Measurements from ENCODE around the gene AIF1L.

The AIF1L gene

DNA sequence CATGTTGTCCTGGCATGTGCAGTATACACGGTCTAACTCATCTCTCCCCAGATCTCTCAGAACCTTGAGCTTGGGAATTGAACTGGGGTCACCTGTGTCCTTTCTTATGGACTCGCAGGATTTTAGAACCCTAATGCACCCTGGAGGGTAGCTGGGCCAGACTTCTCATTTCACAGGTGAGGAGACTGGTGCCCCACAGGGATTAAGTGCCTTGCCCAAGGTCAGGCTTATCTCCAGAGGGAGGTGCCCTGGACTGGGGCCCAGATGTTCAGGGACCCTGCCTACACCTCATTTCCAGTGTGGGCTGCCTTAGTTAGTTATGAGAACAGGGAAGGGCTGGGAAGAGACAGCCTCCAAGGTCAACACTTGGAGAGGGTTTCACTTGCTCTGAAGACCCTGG lies 25.0 kb downstream of the AIF1L start:
- Histone ChIP-seq H3K56ac (ENCODE audit: low read length) (no peak overlapping the region), H3K4me1 (ENCODE audit: control insufficient read depth, low read depth, low read length) (no peaks in the 10 kb centered on the region), H3K4ac (ENCODE audit: low read depth, low read length) (no peak overlapping the region), H2AK5ac (ENCODE audit: low read length) (no peak overlapping the region), H3K79me2 (ENCODE audit: control insufficient read depth, insufficient read depth, low read length) (peaks cover 8% of the 10 kb centered on the region), H3K23ac (ENCODE audit: low read length) (no peak overlapping the region), H3K18ac (ENCODE audit: low read length) (no peak overlapping the region), H2BK15ac (replicated peaks; ENCODE audit: low read depth) (no peak overlapping the region), H3K9ac (ENCODE audit: low read length) (no peak overlapping the region), H4K5ac (ENCODE audit: low read length) (no peak overlapping the region), H2BK120ac (ENCODE audit: low read depth, low read length) (no peak overlapping the region), H3K36me3 (ENCODE audit: control insufficient read depth, insufficient read depth, low read length) (peaks cover 5% of the 10 kb centered on the region), H3K4me3 (ENCODE audit: low read length) (no peak overlapping the region), H2BK5ac (ENCODE audit: low read length) (no peak overlapping the region), H3K79me1 (ENCODE audit: low read length) (peaks cover 8% of the 10 kb centered on the region), H3K27ac (ENCODE audit: low read depth, low read length) (no peak overlapping the region), H3K4me2 (ENCODE audit: low read length) (no peak overlapping the region), H4K8ac (ENCODE audit: low read depth, low read length) (no peak overlapping the region), H3K27me3 (ENCODE audit: insufficient read depth, low read length, poor library complexity) (no peaks in the 10 kb centered on the region)
- no CpG with 5 or more reads among the region's 2 CpGs for whole genome bisulfite sequencing (ENCODE audit: extremely low coverage, insufficient coverage, low lambda C conversion rate)
- no peak for DNase-seq

DNA sequence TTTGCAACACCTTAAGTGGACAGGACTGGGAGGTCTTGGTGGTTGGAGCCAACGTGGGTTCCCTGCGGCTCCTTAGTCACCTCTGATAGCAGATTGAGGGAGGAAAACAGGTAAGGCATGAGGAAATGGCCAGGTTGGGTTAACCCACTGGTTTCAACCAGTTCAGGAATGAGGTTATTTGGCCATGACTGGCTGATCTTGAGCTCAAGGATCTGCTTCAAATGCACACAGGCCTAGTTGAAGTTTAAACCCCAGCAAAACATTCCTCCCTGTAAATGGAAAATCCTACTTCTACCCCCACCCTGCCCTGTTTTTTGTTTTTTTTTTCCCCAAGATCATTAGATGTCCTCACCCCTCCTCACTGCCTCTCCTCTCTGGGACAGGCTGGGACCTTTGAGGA lies 25.8 kb downstream of the AIF1L start:
- WGBS (ENCODE audit: extremely low coverage, insufficient coverage, low lambda C conversion rate), result no CpG with 5 or more reads among the region's 2 CpGs
- Histone ChIP-seq H3K27ac (ENCODE audit: low read depth, low read length) (no peak overlapping the region), H3K23ac (ENCODE audit: low read length) (no peak overlapping the region), H2BK120ac (ENCODE audit: low read depth, low read length) (no peak overlapping the region), H3K4me1 (ENCODE audit: control insufficient read depth, low read depth, low read length) (no peaks in the 10 kb centered on the region), H3K4ac (ENCODE audit: low read depth, low read length) (no peak overlapping the region), H3K79me1 (ENCODE audit: low read length) (peaks cover 11% of the 10 kb centered on the region), H2AK5ac (ENCODE audit: low read length) (no peak overlapping the region), H3K36me3 (ENCODE audit: control insufficient read depth, insufficient read depth, low read length) (peaks cover 5% of the 10 kb centered on the region), H3K4me3 (ENCODE audit: low read length) (no peak overlapping the region), H3K9ac (ENCODE audit: low read length) (no peak overlapping the region), H3K79me2 (ENCODE audit: control insufficient read depth, insufficient read depth, low read length) (peaks cover 13% of the 10 kb centered on the region), H3K56ac (ENCODE audit: low read length) (no peak overlapping the region), H3K27me3 (ENCODE audit: insufficient read depth, low read length, poor library complexity) (no peaks in the 10 kb centered on the region), H2BK5ac (ENCODE audit: low read length) (no peak overlapping the region), H4K8ac (ENCODE audit: low read depth, low read length) (no peak overlapping the region), H4K5ac (ENCODE audit: low read length) (no peak overlapping the region), H3K18ac (ENCODE audit: low read length) (no peak overlapping the region), H2BK15ac (replicated peaks; ENCODE audit: low read depth) (no peak overlapping the region), H3K4me2 (ENCODE audit: low read length) (no peak overlapping the region)
- DNase-seq, result no peak

DNA sequence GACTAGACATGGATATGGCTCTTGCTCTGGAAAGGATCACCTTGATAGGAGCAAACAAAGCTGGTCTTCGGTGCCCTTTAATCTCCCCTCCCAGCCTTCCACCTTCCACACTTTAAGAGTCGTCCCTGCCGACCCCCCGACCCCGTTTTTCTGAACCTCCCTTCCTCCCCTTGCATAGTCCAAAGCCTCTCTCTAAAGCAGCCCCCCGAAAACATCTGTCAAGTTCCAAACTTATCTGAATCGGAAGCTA lies 28.6 kb downstream of the AIF1L start:
- H3K56ac ChIP-seq (ENCODE audit: low read length), result peak overlapping the region; percentile 78
- no peak overlapping the region for H2BK15ac ChIP-seq (replicated peaks; ENCODE audit: low read depth)
- peaks cover 13% of the 10 kb centered on the region for H3K79me1 ChIP-seq (ENCODE audit: low read length)
- H2AK5ac ChIP-seq (ENCODE audit: low read length), result no peak overlapping the region
- H2BK5ac ChIP-seq (ENCODE audit: low read length), result no peak overlapping the region
- peak overlapping the region; percentile 12 for H3K4me2 ChIP-seq (ENCODE audit: low read length)
- H3K27ac ChIP-seq (ENCODE audit: low read depth, low read length), result peak overlapping the region; percentile 45
- H3K4ac ChIP-seq (ENCODE audit: low read depth, low read length), result peak overlapping the region; percentile 89
- no peak overlapping the region for H3K23ac ChIP-seq (ENCODE audit: low read length)
- H3K18ac ChIP-seq (ENCODE audit: low read length), result peak overlapping the region; percentile 43
- no peak for DNase-seq
- H4K8ac ChIP-seq (ENCODE audit: low read depth, low read length), result peak overlapping the region; percentile 58
- peaks cover 2% of the 10 kb centered on the region for H3K27me3 ChIP-seq (ENCODE audit: insufficient read depth, low read length, poor library complexity)
- peak overlapping the region; percentile 26 for H4K5ac ChIP-seq (ENCODE audit: low read length)
- WGBS (ENCODE audit: extremely low coverage, insufficient coverage, low lambda C conversion rate), result no CpG with 5 or more reads among the region's 7 CpGs
- H3K4me1 ChIP-seq (ENCODE audit: control insufficient read depth, low read depth, low read length), result no peaks in the 10 kb centered on the region
- H3K79me2 ChIP-seq (ENCODE audit: control insufficient read depth, insufficient read depth, low read length), result peaks cover 13% of the 10 kb centered on the region
- no peak overlapping the region for H2BK120ac ChIP-seq (ENCODE audit: low read depth, low read length)
- peak overlapping the region; percentile 72 for H3K9ac ChIP-seq (ENCODE audit: low read length)
- H3K36me3 ChIP-seq (ENCODE audit: control insufficient read depth, insufficient read depth, low read length), result peaks cover 12% of the 10 kb centered on the region
- peak overlapping the region; percentile 10 for H3K4me3 ChIP-seq (ENCODE audit: low read length)

DNA sequence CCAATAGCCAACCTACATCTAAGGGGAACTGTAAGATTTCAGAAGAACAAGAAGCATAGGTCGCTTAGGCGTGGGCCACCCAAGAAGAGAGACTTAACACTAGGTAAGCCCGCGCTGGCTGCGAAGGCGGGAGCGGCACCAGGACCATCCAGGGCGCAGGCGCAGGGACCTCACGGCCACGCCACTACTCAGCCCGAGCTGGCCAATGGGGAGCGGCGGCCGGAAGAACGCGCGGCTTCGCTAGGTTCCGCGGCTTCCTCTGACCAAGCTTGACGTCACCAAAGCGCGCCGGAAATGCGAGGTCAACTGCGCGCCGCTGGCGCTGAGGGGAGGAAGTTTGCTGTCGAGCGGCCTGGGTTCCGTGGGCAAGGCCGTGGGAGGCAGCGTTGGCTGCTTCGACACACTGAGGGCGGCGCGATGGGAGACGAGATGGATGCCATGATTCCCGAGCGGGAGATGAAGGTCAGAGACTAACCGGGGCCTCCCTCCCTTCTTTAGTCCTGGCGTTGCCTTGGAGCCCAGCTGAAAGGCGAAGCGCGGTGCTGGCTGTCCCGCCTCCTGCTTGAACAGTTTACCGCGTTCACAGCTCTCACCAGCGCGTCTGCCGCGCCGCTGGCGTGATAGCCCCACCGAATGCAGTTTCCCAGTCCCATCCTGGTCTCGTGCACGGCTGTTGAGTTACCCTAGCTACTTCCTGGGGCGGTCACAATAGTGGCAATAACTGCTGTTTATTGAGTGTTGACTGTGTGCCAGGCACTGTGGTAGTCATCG lies 29.1 kb downstream of the AIF1L start, which contains the start of gene NUP214:
Gene NUP214, plus strand, starts transcription at position 299 of the 771 bp plus-strand sequence. Its CDS starts 119 bp downstream, at position 418.
- H3K27ac ChIP-seq (ENCODE audit: low read depth, low read length), result peak within 1 kb of the TSS; percentile 45
- peaks cover 12% of the 10 kb centered on the region for H3K36me3 ChIP-seq (ENCODE audit: control insufficient read depth, insufficient read depth, low read length)
- no peak within 1 kb of the TSS for H2BK120ac ChIP-seq (ENCODE audit: low read depth, low read length)
- H2BK5ac ChIP-seq (ENCODE audit: low read length), result peak within 1 kb of the TSS; percentile 31
- peak within 1 kb of the TSS; percentile 6 for H3K23ac ChIP-seq (ENCODE audit: low read length)
- H2AK5ac ChIP-seq (ENCODE audit: low read length), result peak within 1 kb of the TSS; percentile 78
- no peaks in the 10 kb centered on the region for H3K4me1 ChIP-seq (ENCODE audit: control insufficient read depth, low read depth, low read length)
- H2BK15ac ChIP-seq (replicated peaks; ENCODE audit: low read depth), result no peak within 1 kb of the TSS
- peak within 1 kb of the TSS; percentile 68 for H3K4me2 ChIP-seq (ENCODE audit: low read length)
- H3K79me1 ChIP-seq (ENCODE audit: low read length), result peaks cover 13% of the 10 kb centered on the region
- H4K8ac ChIP-seq (ENCODE audit: low read depth, low read length), result peak within 1 kb of the TSS; percentile 58
- H4K5ac ChIP-seq (ENCODE audit: low read length), result peak within 1 kb of the TSS; percentile 26
- peak within 1 kb of the TSS; percentile 89 for H3K4ac ChIP-seq (ENCODE audit: low read depth, low read length)
- peak within 1 kb of the TSS; percentile 98 for H3K56ac ChIP-seq (ENCODE audit: low read length)
- peak; percentile 99 for DNase-seq
- peak within 1 kb of the TSS; percentile 82 for H3K4me3 ChIP-seq (ENCODE audit: low read length)
- WGBS (ENCODE audit: extremely low coverage, insufficient coverage, low lambda C conversion rate), result no CpG with 5 or more reads among the region's 61 CpGs
- peak within 1 kb of the TSS; percentile 86 for H3K9ac ChIP-seq (ENCODE audit: low read length)
- peak within 1 kb of the TSS; percentile 43 for H3K18ac ChIP-seq (ENCODE audit: low read length)
- H3K27me3 ChIP-seq (ENCODE audit: insufficient read depth, low read length, poor library complexity), result peaks cover 2% of the 10 kb centered on the region
- H3K79me2 ChIP-seq (ENCODE audit: control insufficient read depth, insufficient read depth, low read length), result peaks cover 13% of the 10 kb centered on the region

DNA sequence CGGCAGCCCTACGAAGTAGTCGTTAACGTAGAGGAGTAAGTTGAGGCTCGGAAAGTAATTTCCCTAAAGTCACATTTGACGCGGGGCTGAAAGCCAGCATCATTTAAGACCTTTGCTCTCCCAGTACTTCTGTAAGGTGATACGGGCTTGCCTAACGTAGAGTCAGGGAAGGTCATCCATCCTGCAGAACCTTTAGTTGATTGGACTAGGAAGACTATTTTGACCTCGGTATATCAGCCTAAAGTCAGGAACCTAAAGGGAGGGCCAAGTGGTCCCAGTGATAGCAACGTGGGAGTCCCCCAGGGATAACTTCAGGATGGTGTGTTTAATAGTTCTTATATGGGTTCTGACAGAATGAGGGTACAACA lies 29.7 kb downstream of the AIF1L start:
- Histone ChIP-seq H3K36me3 (ENCODE audit: control insufficient read depth, insufficient read depth, low read length) (peaks cover 13% of the 10 kb centered on the region), H3K4me2 (ENCODE audit: low read length) (peak overlapping the region; percentile 68), H3K4ac (ENCODE audit: low read depth, low read length) (no peak overlapping the region), H3K56ac (ENCODE audit: low read length) (peak overlapping the region; percentile 98), H3K4me3 (ENCODE audit: low read length) (peak overlapping the region; percentile 82), H3K79me1 (ENCODE audit: low read length) (peaks cover 13% of the 10 kb centered on the region), H3K27ac (ENCODE audit: low read depth, low read length) (no peak overlapping the region), H2BK5ac (ENCODE audit: low read length) (no peak overlapping the region), H3K79me2 (ENCODE audit: control insufficient read depth, insufficient read depth, low read length) (peaks cover 13% of the 10 kb centered on the region), H3K4me1 (ENCODE audit: control insufficient read depth, low read depth, low read length) (no peaks in the 10 kb centered on the region), H4K5ac (ENCODE audit: low read length) (no peak overlapping the region), H2BK15ac (replicated peaks; ENCODE audit: low read depth) (no peak overlapping the region), H3K9ac (ENCODE audit: low read length) (peak overlapping the region; percentile 86), H3K23ac (ENCODE audit: low read length) (peak overlapping the region; percentile 6), H3K18ac (ENCODE audit: low read length) (no peak overlapping the region), H2BK120ac (ENCODE audit: low read depth, low read length) (no peak overlapping the region), H3K27me3 (ENCODE audit: insufficient read depth, low read length, poor library complexity) (peaks cover 2% of the 10 kb centered on the region), H2AK5ac (ENCODE audit: low read length) (peak overlapping the region; percentile 78), H4K8ac (ENCODE audit: low read depth, low read length) (no peak overlapping the region)
- no peak for DNase-seq
- no CpG with 5 or more reads among the region's 11 CpGs for WGBS (ENCODE audit: extremely low coverage, insufficient coverage, low lambda C conversion rate)

DNA sequence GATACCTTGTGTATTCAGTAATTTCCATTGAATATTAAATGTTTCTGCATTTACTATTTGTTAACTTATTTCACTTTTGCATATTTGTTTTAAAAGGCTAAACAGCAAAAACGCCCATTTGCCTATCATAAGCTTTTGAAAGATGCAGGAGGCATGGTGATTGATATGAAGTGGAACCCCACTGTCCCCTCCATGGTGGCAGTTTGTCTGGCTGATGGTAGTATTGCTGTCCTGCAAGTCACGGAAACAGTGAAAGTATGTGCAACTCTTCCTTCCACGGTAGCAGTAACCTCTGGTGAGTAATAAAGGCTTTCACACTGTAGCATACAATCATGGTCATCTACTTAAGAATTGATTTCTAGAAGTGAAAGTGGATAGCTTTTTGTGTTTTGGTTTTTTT lies 32.9 kb downstream of the AIF1L start:
- H2BK15ac ChIP-seq (replicated peaks; ENCODE audit: low read depth), result no peak overlapping the region
- H3K23ac ChIP-seq (ENCODE audit: low read length), result no peak overlapping the region
- no peak overlapping the region for H3K27ac ChIP-seq (ENCODE audit: low read depth, low read length)
- no peak overlapping the region for H3K9ac ChIP-seq (ENCODE audit: low read length)
- no peak overlapping the region for H3K18ac ChIP-seq (ENCODE audit: low read length)
- H3K79me2 ChIP-seq (ENCODE audit: control insufficient read depth, insufficient read depth, low read length), result peaks cover 13% of the 10 kb centered on the region
- no peak overlapping the region for H3K4ac ChIP-seq (ENCODE audit: low read depth, low read length)
- peaks cover 14% of the 10 kb centered on the region for H3K36me3 ChIP-seq (ENCODE audit: control insufficient read depth, insufficient read depth, low read length)
- no peaks in the 10 kb centered on the region for H3K4me1 ChIP-seq (ENCODE audit: control insufficient read depth, low read depth, low read length)
- DNase-seq, result no peak
- H4K5ac ChIP-seq (ENCODE audit: low read length), result no peak overlapping the region
- peaks cover 2% of the 10 kb centered on the region for H3K27me3 ChIP-seq (ENCODE audit: insufficient read depth, low read length, poor library complexity)
- H2BK120ac ChIP-seq (ENCODE audit: low read depth, low read length), result no peak overlapping the region
- no peak overlapping the region for H3K4me2 ChIP-seq (ENCODE audit: low read length)
- no peak overlapping the region for H3K56ac ChIP-seq (ENCODE audit: low read length)
- no peak overlapping the region for H3K4me3 ChIP-seq (ENCODE audit: low read length)
- H2BK5ac ChIP-seq (ENCODE audit: low read length), result no peak overlapping the region
- no CpG with 5 or more reads among the region's 3 CpGs for WGBS (ENCODE audit: extremely low coverage, insufficient coverage, low lambda C conversion rate)
- no peak overlapping the region for H2AK5ac ChIP-seq (ENCODE audit: low read length)
- no peak overlapping the region for H4K8ac ChIP-seq (ENCODE audit: low read depth, low read length)
- peaks cover 15% of the 10 kb centered on the region for H3K79me1 ChIP-seq (ENCODE audit: low read length)

Data from mesendoderm (in vitro differentiated cells).